Adrenal gland (tissue), 5 donors: ENCODE results near the gene PCDHB16.
"Not testable (repeated sequence)": the region's sequence is repeated elsewhere in the genome, so short reads cannot be mapped to it uniquely, and the experiment has no call there.

Experiments
- POLR2A ChIP-seq, 2 donors: fragments of 450-650 bp; IDR thresholded peaks; one replicate each; pipeline ENCODE4 v1.6.1; 2017; ENCODE audit warnings: antibody characterized with exemption in 2 of 2, mild to moderate bottlenecking in 2 of 2, moderate library complexity in 1 of 2
- TF ChIP-seq, protein P1 (sequence below), 6 experiments: fragments of 450-650 bp in 4 of 6; fragments of 200-600 bp in 2 of 6; sonication (generic) in 1 of 6; IDR thresholded peaks; 1 replicate in 5 of 6; 2 replicates in 1 of 6; pipeline versions ENCODE4 v1.5.1 to v1.8.0; 2016 to 2021; ENCODE audit warnings: antibody characterized with exemption in 6 of 6, mild to moderate bottlenecking in 2 of 6, moderate library complexity in 1 of 6
- donor health status: DM: no; HTN: no; CAD: no.

DNA sequence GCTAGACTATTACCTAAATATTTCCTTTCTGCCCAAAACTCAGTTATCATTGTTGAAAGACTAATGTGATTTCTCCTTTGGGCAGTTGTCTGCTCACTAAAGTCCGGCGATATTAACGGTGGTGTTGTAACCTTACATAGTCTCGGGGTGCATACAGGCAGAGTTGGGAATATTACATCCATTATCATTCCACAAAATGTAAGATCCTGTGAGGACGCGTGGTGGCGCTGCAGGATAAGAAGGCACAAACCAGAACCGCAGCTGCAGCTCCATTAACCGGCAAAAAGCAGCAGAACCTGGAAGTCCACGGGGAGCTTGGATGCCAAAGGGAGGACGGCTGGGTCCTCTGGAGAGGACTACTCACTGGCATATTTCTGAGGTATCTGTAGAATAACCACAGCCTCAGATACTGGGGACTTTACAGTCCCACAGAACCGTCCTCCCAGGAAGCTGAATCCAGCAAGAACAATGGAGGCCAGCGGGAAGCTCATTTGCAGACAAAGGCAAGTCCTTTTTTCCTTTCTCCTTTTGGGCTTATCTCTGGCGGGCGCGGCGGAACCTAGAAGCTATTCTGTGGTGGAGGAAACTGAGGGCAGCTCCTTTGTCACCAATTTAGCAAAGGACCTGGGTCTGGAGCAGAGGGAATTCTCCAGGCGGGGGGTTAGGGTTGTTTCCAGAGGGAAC is 31.6 kb downstream of the PCDHB16 start, which contains the start of gene PCDHB13:
- TF ChIP-seq, protein P1, sequence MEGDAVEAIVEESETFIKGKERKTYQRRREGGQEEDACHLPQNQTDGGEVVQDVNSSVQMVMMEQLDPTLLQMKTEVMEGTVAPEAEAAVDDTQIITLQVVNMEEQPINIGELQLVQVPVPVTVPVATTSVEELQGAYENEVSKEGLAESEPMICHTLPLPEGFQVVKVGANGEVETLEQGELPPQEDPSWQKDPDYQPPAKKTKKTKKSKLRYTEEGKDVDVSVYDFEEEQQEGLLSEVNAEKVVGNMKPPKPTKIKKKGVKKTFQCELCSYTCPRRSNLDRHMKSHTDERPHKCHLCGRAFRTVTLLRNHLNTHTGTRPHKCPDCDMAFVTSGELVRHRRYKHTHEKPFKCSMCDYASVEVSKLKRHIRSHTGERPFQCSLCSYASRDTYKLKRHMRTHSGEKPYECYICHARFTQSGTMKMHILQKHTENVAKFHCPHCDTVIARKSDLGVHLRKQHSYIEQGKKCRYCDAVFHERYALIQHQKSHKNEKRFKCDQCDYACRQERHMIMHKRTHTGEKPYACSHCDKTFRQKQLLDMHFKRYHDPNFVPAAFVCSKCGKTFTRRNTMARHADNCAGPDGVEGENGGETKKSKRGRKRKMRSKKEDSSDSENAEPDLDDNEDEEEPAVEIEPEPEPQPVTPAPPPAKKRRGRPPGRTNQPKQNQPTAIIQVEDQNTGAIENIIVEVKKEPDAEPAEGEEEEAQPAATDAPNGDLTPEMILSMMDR (IDR thresholded peaks at IDR 0.05), result peak; percentile 15 to 64 (median 57)
- not testable (repeated sequence) for TF ChIP-seq POLR2A (IDR thresholded peaks at IDR 0.05)
